GM12865 (cell line): ENCODE results near the gene CLTA.
"Not testable (repeated sequence)": the region's sequence is repeated elsewhere in the genome, so short reads cannot be mapped to it uniquely, and the experiment has no call there.

Source experiments
- DNase-seq: peaks from one replicate; pipeline ENCODE4 v3.0.0; 2010; ENCODE audit warnings: low read depth
- H3K4me3 ChIP-seq: 2 replicates; pipeline ENCODE4 v1.5.1; 2011; ENCODE audit warnings: mild to moderate bottlenecking, low read depth, low read length, control low read depth
- CTCF ChIP-seq: IDR thresholded peaks from 2 replicates; pipeline ENCODE4 v1.5.1; 2011; ENCODE audit warnings: low read length, control low read depth, low read depth, inconsistent platforms; ENCODE audit not compliant: insufficient read depth; ENCODE audit errors: missing control alignments

The CLTA gene

GRCh38 chr9:36174271-36174670 is 16.4 kb upstream of the CLTA start:
- TF ChIP-seq CTCF, result no peak
- DNase-seq, result no peak
- H3K4me3 ChIP-seq, result no peak overlapping the region

GRCh38 chr9:36174731-36175130 is 16.0 kb upstream of the CLTA start:
- DNase-seq, result no peak
- no peak overlapping the region for H3K4me3 ChIP-seq
- no peak for TF ChIP-seq CTCF

GRCh38 chr9:36175209-36175608 is 15.5 kb upstream of the CLTA start:
- not testable (repeated sequence) for DNase-seq, H3K4me3 ChIP-seq

GRCh38 chr9:36176496-36176895 is 14.2 kb upstream of the CLTA start:
- not testable (repeated sequence) for H3K4me3 ChIP-seq, DNase-seq

GRCh38 chr9:36177571-36177970 is 13.2 kb upstream of the CLTA start:
- DNase-seq, result no peak
- TF ChIP-seq CTCF, result no peak

GRCh38 chr9:36180243-36180642 is 10.5 kb upstream of the CLTA start:
- not testable (repeated sequence) for DNase-seq, H3K4me3 ChIP-seq

More at GRCh38 chr9:36177571-36177970, 13.2 kb upstream of the CLTA start:
- no peak overlapping the region for H3K4me3 ChIP-seq

GRCh38 chr9:36187414-36187813 is 3.3 kb upstream of the CLTA start:
- TF ChIP-seq CTCF, result no peak
- H3K4me3 ChIP-seq, result no peak overlapping the region
- peak; percentile 79 for DNase-seq

- TF ChIP-seq CTCF, result no peak
- DNase-seq, result no peak
- H3K4me3 ChIP-seq, result no peak overlapping the region
Measured at GRCh38 chr9:36188212-36188611, 2.5 kb upstream of the CLTA start.

- H3K4me3 ChIP-seq, result peak overlapping the region; percentile 68
- peak; percentile 46 for DNase-seq
- TF ChIP-seq CTCF, result no peak
Measured at GRCh38 chr9:36189976-36190375, 745 bp upstream of the CLTA start.
